GM21786 (cell line): Measurements from ENCODE around the gene USP31.
"Not testable (repeated sequence)": the region's sequence is repeated elsewhere in the genome, so short reads cannot be mapped to it uniquely, and the experiment has no call there.

Experiments used
- ATAC-seq: cut with Tn5 transposase; IDR thresholded peaks from one replicate; pipeline ENCODE4 v1.9.1; 2021; ENCODE audit not compliant: unreplicated experiment

USP31 gene

GRCh38 chr16:23156946-23157460, 7.8 kb upstream of the USP31 start:
- no peak for ATAC-seq

GRCh38 chr16:23156110-23156509, 6.9 kb upstream of the USP31 start:
- no peak for ATAC-seq

DNA sequence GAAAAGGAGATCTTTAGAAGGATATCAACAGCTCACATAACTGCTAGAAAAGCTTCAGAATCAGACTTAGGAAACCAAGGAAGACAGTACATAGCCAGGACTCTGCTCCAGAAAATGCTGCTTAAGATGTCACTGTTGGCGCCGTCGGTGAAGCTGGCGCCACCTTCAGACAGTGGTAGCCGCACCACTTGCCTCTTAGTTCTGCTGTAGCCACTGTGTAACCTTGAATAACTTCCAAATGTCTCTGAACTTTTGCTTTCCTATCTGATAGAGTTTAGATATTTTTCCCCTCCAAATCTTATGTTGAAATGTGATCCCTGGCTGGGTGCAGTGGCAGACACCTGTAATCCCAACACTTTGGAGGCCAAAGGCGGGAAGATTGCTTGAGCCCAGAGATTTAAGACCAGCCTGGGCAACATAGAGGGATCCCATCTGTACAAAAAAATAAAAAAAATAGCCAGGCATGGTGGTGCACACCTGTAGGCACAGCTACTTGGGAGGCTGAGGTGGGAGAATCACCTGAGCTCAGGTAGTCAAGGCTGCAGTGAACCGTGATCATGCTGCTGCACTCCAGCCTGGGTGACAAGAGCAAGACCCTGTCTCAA, 6.3 kb upstream of the USP31 start:
- no peak for ATAC-seq

DNA sequence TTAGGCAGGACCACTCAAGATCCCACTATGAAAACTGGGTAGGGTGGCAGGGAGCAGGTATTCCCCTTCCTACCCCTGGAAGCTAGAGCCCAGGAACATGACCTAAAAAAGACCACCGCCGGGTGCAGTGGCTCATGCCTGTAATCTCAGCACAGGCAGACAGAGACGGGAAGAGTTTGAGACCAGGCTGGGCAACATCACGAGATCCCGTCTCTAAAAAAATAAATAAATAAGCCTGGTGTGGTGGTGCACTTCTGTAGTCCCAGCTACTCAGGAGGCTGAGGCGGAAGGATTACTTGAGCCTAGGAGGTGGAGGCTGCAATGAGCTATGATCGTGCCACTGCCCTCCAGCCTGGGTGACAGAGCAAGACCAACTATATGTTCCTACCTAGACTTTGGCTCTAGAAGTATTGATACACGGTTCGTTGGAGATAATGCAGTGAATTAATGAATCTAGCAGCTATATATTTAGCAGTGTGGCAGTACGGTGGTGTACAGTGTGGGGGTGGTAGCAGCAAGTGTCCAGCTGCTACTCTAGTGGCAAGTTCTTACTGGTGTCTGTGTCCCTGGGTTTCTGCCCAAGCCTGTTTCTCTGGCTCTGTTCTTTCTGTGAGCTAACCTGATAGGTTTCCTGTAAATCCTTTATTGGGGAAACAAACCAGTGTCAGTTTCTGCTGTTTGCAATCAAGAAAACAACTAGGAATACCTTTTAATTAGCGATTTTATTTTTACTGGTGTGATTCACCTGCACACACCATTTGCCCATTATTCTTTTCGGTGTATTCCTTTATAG, 3.3 kb upstream of the USP31 start:
- no peak for ATAC-seq

- ATAC-seq: no peak
Measured at GRCh38 chr16:23149993-23150364, 727 bp upstream of the USP31 start.

- peak; percentile 30 for ATAC-seq
Measured at GRCh38 chr16:23148513-23149266, 562 bp downstream of the USP31 start.

GRCh38 chr16:23148166-23148512, 1.1 kb downstream of the USP31 start:
- ATAC-seq: no peak

- ATAC-seq: no peak
Measured at GRCh38 chr16:23147666-23148065, 1.6 kb downstream of the USP31 start.

- no peak for ATAC-seq
Measured at GRCh38 chr16:23146877-23147601, 2.2 kb downstream of the USP31 start.

- no peak for ATAC-seq
Measured at GRCh38 chr16:23145608-23146007, 3.6 kb downstream of the USP31 start.

- ATAC-seq: no peak
Measured at GRCh38 chr16:23145186-23145585, 4.1 kb downstream of the USP31 start.

GRCh38 chr16:23144393-23144792, 4.9 kb downstream of the USP31 start:
- not testable (repeated sequence) for ATAC-seq

DNA sequence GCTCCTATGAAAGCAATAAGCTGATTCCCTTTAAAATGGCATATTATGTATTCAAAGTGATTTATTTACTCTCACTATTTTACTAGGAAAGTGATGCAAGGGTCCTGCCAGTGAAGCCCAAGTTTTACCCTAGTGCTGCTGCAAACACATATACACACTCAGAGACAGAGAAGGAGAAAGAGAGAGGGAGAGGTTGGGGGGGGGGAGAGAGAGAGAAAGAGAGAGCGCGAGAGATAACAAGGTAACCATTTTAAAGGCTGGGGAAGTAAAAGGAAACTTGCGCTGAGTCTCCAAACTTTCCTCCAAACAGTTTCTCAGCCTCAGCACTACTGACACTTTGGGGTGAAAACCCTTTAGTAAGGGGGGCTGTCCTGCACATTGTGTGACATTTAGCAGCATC, 5.9 kb downstream of the USP31 start:
- no peak for ATAC-seq

- ATAC-seq: no peak
Measured at GRCh38 chr16:23141959-23142740, 7.1 kb downstream of the USP31 start.

GRCh38 chr16:23141500-23141899, 7.8 kb downstream of the USP31 start:
- ATAC-seq: no peak

DNA sequence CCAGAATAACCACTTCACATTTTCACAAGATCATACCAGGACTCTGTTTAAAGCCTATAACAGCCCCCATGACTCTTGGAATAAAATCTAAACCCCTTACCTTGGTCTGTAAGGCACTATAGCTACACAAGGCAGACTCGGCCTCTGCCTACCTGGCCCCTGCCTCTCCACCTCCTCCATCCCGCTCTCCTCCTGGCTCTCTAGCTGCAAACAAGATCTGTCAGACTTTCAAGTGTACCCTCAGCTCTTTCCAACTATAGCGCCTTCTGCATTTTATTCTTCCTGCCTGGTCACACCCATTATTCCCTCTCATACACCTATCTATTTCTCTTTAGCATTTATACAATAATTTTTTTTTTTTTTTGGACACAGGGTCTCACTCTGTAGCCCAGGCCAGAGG, 8.2 kb downstream of the USP31 start:
- ATAC-seq: no peak

DNA sequence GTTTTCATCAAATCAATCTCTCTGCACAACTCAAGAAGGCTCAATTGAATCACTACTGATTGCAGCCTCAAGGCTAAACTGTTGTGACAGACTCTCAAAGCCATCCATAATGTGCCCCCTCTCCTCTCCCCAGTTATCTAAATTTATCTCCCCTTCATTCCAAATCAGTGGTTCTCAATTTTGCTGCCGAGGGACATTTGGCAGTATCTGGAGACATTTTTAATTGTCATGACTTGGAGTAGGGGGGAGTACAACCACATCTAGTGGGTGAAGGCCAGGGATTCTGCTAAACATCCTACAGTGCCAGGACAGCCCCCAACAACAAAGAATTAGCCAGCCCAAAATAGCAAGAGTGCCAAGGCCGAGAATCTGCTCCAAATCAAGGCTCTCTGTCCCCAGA, 9.1 kb downstream of the USP31 start:
- no peak for ATAC-seq

- ATAC-seq: no peak
Measured at GRCh38 chr16:23137818-23138217, 11.4 kb downstream of the USP31 start.

- no peak for ATAC-seq
Measured at GRCh38 chr16:23137256-23137655, 12.0 kb downstream of the USP31 start.

GRCh38 chr16:23134274-23134673, 15.0 kb downstream of the USP31 start:
- ATAC-seq: no peak
